Hematopoietic multipotent progenitor cell treated with erythropoietin and hydrocortisone succinate and interleukin-3 and kit ligand, for 4 days (in vitro differentiated cells): ENCODE results near the gene SMIM1.

Experiments
- DNase-seq: peaks from one replicate; pipeline ENCODE4 v3.0.0-alpha.2; 2015

SMIM1 gene

GRCh38 chr1:3759796-3760195 is 12.8 kb upstream of the SMIM1 start:
- DNase-seq = peak; percentile 79

- no peak for DNase-seq
Observed at GRCh38 chr1:3761296-3762010, 11.1 kb upstream of the SMIM1 start.

- DNase-seq = no peak
Observed at GRCh38 chr1:3762151-3762872, 10.2 kb upstream of the SMIM1 start.

- no peak for DNase-seq
Observed at GRCh38 chr1:3762873-3763228, 9.7 kb upstream of the SMIM1 start.

- no peak for DNase-seq
Observed at GRCh38 chr1:3763351-3764125, 9.0 kb upstream of the SMIM1 start.

- no peak for DNase-seq
Observed at GRCh38 chr1:3767328-3767925, 5.1 kb upstream of the SMIM1 start.

- DNase-seq = no peak
Observed at GRCh38 chr1:3768811-3769390, 3.6 kb upstream of the SMIM1 start.

- no peak for DNase-seq
Observed at GRCh38 chr1:3770047-3770765, 2.3 kb upstream of the SMIM1 start.

- DNase-seq = peak; percentile 37
Observed at GRCh38 chr1:3771108-3772026, 1.2 kb upstream of the SMIM1 start.

- DNase-seq = peak; percentile 97
Observed at GRCh38 chr1:3772027-3772714, 378 bp upstream of the SMIM1 start.

GRCh38 chr1:3773572-3774275 is 1.2 kb downstream of the SMIM1 start:
- peak; percentile 40 for DNase-seq

GRCh38 chr1:3774276-3774945 is 1.9 kb downstream of the SMIM1 start:
- no peak for DNase-seq

GRCh38 chr1:3774946-3775489 is 2.5 kb downstream of the SMIM1 start:
- DNase-seq = peak; percentile 94

GRCh38 chr1:3775490-3776230 is 3.1 kb downstream of the SMIM1 start:
- DNase-seq = peak; percentile 93

GRCh38 chr1:3776231-3776961 is 3.8 kb downstream of the SMIM1 start:
- peak; percentile 46 for DNase-seq

GRCh38 chr1:3777078-3777547 is 4.6 kb downstream of the SMIM1 start:
- DNase-seq = peak; percentile 31
